PFSK-1 (cell line): Measurements from ENCODE around the gene CACNA1I.

ENCODE experiments used
- FOXP2 ChIP-seq: optimal IDR thresholded peaks from 2 replicates; pipeline ENCODE3; 2011; ENCODE audit warnings: borderline replicate concordance, control low read depth, inconsistent platforms; ENCODE audit not compliant: insufficient read depth; ENCODE audit errors: extremely low read length, extremely low read depth
- POLR2AphosphoS5 ChIP-seq: IDR thresholded peaks from 2 replicates; pipeline ENCODE4 v1.6.1; 2012; ENCODE audit warnings: low read depth, mild to moderate bottlenecking, control low read depth, low read length, moderate library complexity
- REST ChIP-seq, 2 experiments: IDR thresholded peaks; 2 replicates each; pipeline versions ENCODE4 v1.6.1 to v1.8.0; 2011 to 2012; ENCODE audit warnings: low read depth in 2 of 2, low read length in 2 of 2, control low read depth in 1 of 2, inconsistent platforms in 1 of 2, mild to moderate bottlenecking in 1 of 2, moderate library complexity in 1 of 2; ENCODE audit not compliant: insufficient read depth in 1 of 2
- SIN3A ChIP-seq: IDR thresholded peaks from 2 replicates; pipeline ENCODE4 v1.6.1; 2012; ENCODE audit warnings: mild to moderate bottlenecking, low read length, moderate library complexity, borderline replicate concordance; ENCODE audit not compliant: insufficient read depth
- TAF1 ChIP-seq: IDR thresholded peaks from 2 replicates; pipeline ENCODE4 v1.6.1; 2012; ENCODE audit warnings: low read length, control low read depth, borderline replicate concordance; ENCODE audit not compliant: insufficient read depth

CACNA1I gene

GRCh38 chr22:39618996-39619530 is 48.5 kb downstream of the CACNA1I start:
- TF ChIP-seq REST (IDR thresholded peaks at IDR 0.05; ENCODE audit: insufficient read depth in 1 of 2, low read depth in 2 of 2, low read length in 2 of 2) = no peak

- TF ChIP-seq POLR2AphosphoS5 (no peak), FOXP2 (no peak), SIN3A (no peak), TAF1 (no peak), REST (IDR thresholded peaks at IDR 0.05; ENCODE audit: insufficient read depth in 1 of 2, low read depth in 2 of 2, low read length in 2 of 2) (no peak)
Observed at GRCh38 chr22:39620924-39621690, 50.6 kb downstream of the CACNA1I start.

GRCh38 chr22:39621826-39622225 is 51.3 kb downstream of the CACNA1I start:
- TF ChIP-seq REST (IDR thresholded peaks at IDR 0.05; ENCODE audit: insufficient read depth in 1 of 2, low read depth in 2 of 2, low read length in 2 of 2) (no peak), POLR2AphosphoS5 (no peak), FOXP2 (no peak), TAF1 (no peak)

- TF ChIP-seq POLR2AphosphoS5 (no peak), TAF1 (no peak), FOXP2 (no peak), REST (IDR thresholded peaks at IDR 0.05; ENCODE audit: insufficient read depth in 1 of 2, low read depth in 2 of 2, low read length in 2 of 2) (no peak)
Observed at GRCh38 chr22:39622881-39623367, 52.4 kb downstream of the CACNA1I start.
